Activated CD4-positive, alpha-beta T cell treated with anti-CD3 and anti-CD28 coated beads, Interleukin-2, amount 10 ng/mL, durations not matched to agents 7 days and 5 days (primary cell): Measurements from ENCODE around the gene TECPR1. TPM values are rescaled to one million over a fixed set of nuclear protein-coding genes. Genes with fewer than 3 reads are reported as not detected.

ENCODE experiments used
- CTCF ChIA-PET: fragments of 350-600 bp; sonication (Branson Sonifier 250); formaldehyde crosslinking; loops from one replicate; lab custom pipeline; 2021; ENCODE audit warnings: antibody characterized with exemption; lab: Charles Lee
- POLR2A ChIA-PET: fragments of 350-600 bp; sonication (Branson Sonifier 250); formaldehyde crosslinking; loops from one replicate; lab custom pipeline; 2021; ENCODE audit warnings: antibody characterized with exemption; lab: Charles Lee
- DNase-seq: peaks from one replicate; pipeline ENCODE4 v3.0.0-alpha.2; 2020
- H3K27ac Mint-ChIP-seq: one replicate; pipeline ENCODE4 v1.8.0; 2021; ENCODE audit warnings: mild to moderate bottlenecking, moderate library complexity, mixed read lengths
- H3K27me3 Mint-ChIP-seq: one replicate; pipeline ENCODE4 v1.8.0; 2021; ENCODE audit warnings: mixed read lengths
- H3K36me3 Mint-ChIP-seq: one replicate; pipeline ENCODE4 v1.8.0; 2021; ENCODE audit warnings: low read depth, mixed read lengths
- H3K4me1 Mint-ChIP-seq: one replicate; pipeline ENCODE4 v1.8.0; 2021; ENCODE audit warnings: mixed read lengths
- H3K4me3 Mint-ChIP-seq: one replicate; pipeline ENCODE4 v1.8.0; 2021; ENCODE audit warnings: mild to moderate bottlenecking, moderate library complexity, mixed read lengths
- H3K9me3 Mint-ChIP-seq: one replicate; pipeline ENCODE4 v1.8.0; 2021; ENCODE audit warnings: mixed read lengths
- total RNA-seq, 2 experiments: library from RNA; stranded (reverse); gene quantifications; one replicate each; pipeline ENCODE4 v1.2.3, GENCODE V29; 2021

TECPR1 gene
- total RNA-seq, 2 experiments from 2014 or later: 82.5 to 99.2 TPM

DNA sequence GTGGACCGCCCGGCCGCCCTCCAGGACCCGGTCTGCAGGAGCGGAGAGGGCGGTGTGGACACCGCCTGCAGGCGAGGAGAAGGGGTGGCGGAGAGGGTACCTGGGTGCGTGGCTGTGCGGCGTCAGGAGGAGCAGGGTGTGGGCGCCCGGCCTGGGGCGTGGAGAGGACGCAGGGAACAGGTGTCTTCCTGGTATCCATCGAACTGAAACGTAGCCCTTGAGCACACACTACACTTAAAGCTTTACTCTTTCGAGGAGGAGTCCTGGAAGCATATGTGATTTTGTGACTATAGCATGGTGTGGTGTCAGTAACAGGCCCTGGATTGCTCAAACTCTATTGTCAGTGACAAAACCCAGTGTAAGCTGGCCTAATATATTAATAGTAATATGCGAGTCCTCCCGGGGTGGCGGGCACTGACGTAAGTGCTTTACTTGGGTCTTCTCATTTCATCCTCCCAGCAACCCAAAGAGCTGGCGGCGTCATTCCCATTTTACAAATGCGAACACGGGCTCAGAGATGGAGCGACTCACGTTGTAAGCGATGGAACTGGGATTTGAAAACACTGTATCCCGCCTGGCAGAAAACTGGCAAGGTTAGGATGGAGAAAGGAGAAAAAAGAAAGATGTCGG, 508 bp upstream of the TECPR1 start:
- Mint-ChIP-seq H3K4me1 (peaks cover 66% of the 10 kb centered on the region), H3K36me3 (peaks cover 52% of the 10 kb centered on the region), H3K27me3 (no peaks in the 10 kb centered on the region), H3K9me3 (no peaks in the 10 kb centered on the region), H3K4me3 (peak overlapping the region; percentile 94), H3K27ac (peak overlapping the region; percentile 99)
- DNase-seq: no peak
- POLR2A ChIA-PET: no interaction called here
- CTCF ChIA-PET: interaction anchor here (1.1 kb wide), 1 partner anchor 626 kb away, joined by 3 read pairs; the partner anchor contains the start of gene TRRAP

DNA sequence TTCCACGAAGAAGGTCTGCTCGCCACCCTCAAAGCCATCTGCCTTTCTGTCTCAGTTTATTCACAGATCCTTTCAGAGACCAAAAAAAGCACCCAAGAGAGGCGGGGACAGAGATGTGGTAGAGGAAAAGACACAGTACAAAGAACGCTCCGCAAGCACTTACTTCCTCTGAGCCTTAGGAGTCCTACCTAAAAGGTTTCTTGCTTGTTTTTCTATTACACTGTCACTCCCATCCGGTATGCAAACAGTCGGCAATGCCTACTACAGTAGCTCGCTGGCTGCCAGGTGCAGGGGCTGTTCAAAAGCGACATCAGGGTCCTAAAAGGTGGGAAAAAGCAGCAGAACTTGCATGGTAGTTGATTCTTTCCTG, 816 bp downstream of the TECPR1 start:
- peak; percentile 78 for DNase-seq
- ChIA-PET CTCF (interaction anchor here (0.9 to 1.3 kb wide), 3 partner anchors 9 to 11 kb away, joined by 3 to 5 read pairs (median 3); no protein-coding TSS in a partner anchor), POLR2A (interaction anchor here (0.7 to 1.3 kb wide), 2 partner anchors 49 to 177 kb away, joined by 3 to 6 read pairs; no protein-coding TSS in a partner anchor)
- Mint-ChIP-seq H3K27ac (peak overlapping the region; percentile 99), H3K4me1 (peaks cover 60% of the 10 kb centered on the region), H3K27me3 (no peaks in the 10 kb centered on the region), H3K4me3 (peak overlapping the region; percentile 94), H3K36me3 (peaks cover 45% of the 10 kb centered on the region), H3K9me3 (no peaks in the 10 kb centered on the region)

DNA sequence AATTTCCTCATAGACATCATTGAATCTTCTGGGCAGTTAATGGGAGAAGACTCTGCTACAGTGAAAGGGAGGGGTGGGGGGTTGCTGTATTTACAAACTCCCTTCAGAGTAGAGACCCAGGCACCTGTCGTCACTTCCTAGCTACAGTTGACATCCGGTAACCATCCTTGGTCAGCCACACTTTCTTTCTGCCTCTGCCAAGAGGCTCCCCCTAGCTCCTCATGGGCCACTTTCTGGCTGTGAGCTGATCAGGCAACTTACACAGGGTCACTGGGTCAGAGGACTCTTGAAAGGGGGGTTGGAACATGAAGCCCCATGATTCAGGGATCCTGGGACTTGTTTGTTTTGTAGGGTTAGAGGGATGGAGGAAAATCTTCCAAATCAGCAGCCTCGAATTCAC, 1.2 kb downstream of the TECPR1 start:
- Mint-ChIP-seq H3K27me3 (no peaks in the 10 kb centered on the region), H3K4me1 (peaks cover 56% of the 10 kb centered on the region), H3K9me3 (no peaks in the 10 kb centered on the region), H3K36me3 (peaks cover 44% of the 10 kb centered on the region), H3K4me3 (peak overlapping the region; percentile 94), H3K27ac (peak overlapping the region; percentile 99)
- DNase-seq: peak; percentile 77
- CTCF ChIA-PET: interaction anchor here (0.7 to 1.3 kb wide), 4 partner anchors 9 to 16 kb away, joined by 3 to 5 read pairs (median 3); no protein-coding TSS in a partner anchor
- POLR2A ChIA-PET: interaction anchor here (0.7 to 1.3 kb wide), 2 partner anchors 48 to 177 kb away, joined by 3 to 6 read pairs; no protein-coding TSS in a partner anchor

DNA sequence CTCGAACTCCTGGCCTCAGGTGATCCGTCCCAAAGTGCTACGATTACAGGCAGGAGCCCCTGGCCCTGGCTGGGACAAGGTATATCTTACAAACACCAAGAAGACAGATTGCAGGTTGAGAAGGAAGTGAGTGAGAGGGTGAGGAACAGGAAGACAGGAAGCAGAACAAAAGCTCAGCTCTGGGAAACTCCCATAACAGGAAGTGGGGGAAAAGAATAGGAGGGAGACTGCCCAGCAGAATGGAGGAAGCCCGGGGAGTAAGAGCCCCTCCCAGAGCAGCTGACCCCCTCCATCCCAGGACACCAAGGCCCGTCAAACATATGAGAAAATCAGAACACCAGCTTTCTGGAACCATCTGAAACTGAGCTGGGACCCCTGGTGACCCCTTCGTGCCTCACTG, 2.9 kb downstream of the TECPR1 start:
- Mint-ChIP-seq H3K36me3 (peaks cover 43% of the 10 kb centered on the region), H3K27me3 (no peaks in the 10 kb centered on the region), H3K4me3 (peak overlapping the region; percentile 48), H3K9me3 (no peaks in the 10 kb centered on the region), H3K4me1 (peaks cover 45% of the 10 kb centered on the region), H3K27ac (peak overlapping the region; percentile 99)
- DNase-seq: no peak
- CTCF ChIA-PET: no interaction called here
- POLR2A ChIA-PET: no interaction called here

DNA sequence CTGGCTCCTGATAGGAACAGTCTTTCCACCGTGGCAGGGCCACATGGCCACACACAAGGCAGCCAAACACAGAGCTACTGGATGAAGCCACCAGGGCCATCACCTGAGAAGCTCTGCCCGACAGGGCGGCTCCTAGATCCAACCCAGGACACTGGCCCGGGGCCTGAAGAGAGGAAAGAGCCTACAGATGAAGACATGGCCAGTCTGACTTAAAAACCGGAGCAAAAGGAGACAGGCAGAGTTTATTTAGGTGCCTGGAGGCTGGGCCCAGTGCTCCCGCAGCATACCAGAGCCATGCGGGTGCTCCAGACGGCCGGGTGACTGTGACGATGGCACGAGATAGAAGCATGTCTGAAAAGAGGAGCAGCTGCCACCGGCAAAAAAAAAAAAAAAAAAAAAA, 3.9 kb downstream of the TECPR1 start:
- H3K4me1 Mint-ChIP-seq: peaks cover 41% of the 10 kb centered on the region
- H3K36me3 Mint-ChIP-seq: peaks cover 44% of the 10 kb centered on the region
- no peak overlapping the region for H3K4me3 Mint-ChIP-seq
- POLR2A ChIA-PET: interaction anchor here (0.6 kb wide), 1 partner anchor 1089 kb away, joined by 4 read pairs; no protein-coding TSS in a partner anchor
- no peaks in the 10 kb centered on the region for H3K27me3 Mint-ChIP-seq
- peak overlapping the region; percentile 84 for H3K27ac Mint-ChIP-seq
- H3K9me3 Mint-ChIP-seq: no peaks in the 10 kb centered on the region
- CTCF ChIA-PET: interaction anchor here (0.6 kb wide), 1 partner anchor 9 kb away, joined by 3 read pairs; no protein-coding TSS in a partner anchor
- DNase-seq: no peak

DNA sequence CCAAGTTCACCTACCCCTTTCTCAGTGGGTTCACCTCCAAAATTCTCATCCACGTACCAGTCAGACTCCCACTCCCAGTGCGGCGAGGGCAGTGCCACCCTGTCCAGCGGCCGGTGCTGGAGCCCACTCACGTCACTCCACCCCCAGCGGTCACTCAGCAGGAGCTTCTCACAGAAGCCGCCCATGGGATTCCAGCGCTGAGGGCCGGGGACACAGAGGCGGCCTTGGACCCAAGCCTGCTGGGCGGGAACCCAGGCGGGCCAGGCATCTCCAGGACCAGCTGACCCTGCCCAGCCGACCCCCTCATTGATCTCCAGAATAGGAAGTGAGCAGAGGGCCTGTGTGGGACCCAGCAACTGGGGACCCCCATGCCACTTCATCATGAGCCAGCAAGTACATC, 7.2 kb downstream of the TECPR1 start:
- no peak for DNase-seq
- peaks cover 22% of the 10 kb centered on the region for H3K4me1 Mint-ChIP-seq
- no peak overlapping the region for H3K27ac Mint-ChIP-seq
- no peak overlapping the region for H3K4me3 Mint-ChIP-seq
- H3K9me3 Mint-ChIP-seq: no peaks in the 10 kb centered on the region
- H3K36me3 Mint-ChIP-seq: peaks cover 46% of the 10 kb centered on the region
- no peaks in the 10 kb centered on the region for H3K27me3 Mint-ChIP-seq
- CTCF ChIA-PET: interaction anchor here (2.4 kb wide), 1 partner anchor 9 kb away, joined by 7 read pairs; no protein-coding TSS in a partner anchor
- POLR2A ChIA-PET: no interaction called here

DNA sequence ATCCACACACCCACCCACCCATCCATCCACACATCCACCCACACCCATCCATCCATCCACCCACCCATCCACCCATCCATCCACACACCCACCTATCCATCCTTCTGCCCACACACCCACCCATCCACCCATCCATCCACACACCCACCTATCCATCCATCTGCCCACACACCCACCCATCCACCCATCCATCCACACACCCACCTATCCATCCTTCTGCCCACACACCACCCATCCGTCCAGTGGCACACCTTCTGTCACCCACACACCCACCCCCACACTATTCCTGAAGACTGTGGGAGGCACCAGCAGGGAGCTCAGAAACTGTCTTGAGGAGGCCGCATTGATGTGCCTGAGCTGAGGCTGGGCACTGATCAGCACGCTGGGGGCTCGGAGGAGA, 9.1 kb downstream of the TECPR1 start:
- H3K36me3 Mint-ChIP-seq: peaks cover 43% of the 10 kb centered on the region
- CTCF ChIA-PET: interaction anchor here (2.4 kb wide), 1 partner anchor 11 kb away, joined by 7 read pairs; no protein-coding TSS in a partner anchor
- no peak overlapping the region for H3K4me3 Mint-ChIP-seq
- no peak for DNase-seq
- peaks cover 5% of the 10 kb centered on the region for H3K4me1 Mint-ChIP-seq
- H3K27me3 Mint-ChIP-seq: no peaks in the 10 kb centered on the region
- POLR2A ChIA-PET: no interaction called here
- no peak overlapping the region for H3K27ac Mint-ChIP-seq
- H3K9me3 Mint-ChIP-seq: no peaks in the 10 kb centered on the region

DNA sequence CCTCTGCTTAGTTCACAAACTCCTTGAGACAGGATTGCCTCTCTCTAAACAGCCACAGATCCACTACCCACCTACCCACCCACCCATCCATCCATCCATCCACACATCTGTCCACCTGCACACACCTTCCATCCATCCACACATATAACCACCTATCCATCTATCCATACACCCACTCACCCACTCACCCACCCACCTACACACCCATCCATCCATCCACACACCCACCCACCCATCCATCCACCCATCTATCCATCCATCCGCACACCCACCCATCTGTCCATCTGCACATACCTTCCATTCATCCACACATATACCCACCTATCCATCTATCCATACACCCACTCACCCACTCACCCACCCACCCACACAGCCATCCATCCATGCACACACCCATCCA, 9.7 kb downstream of the TECPR1 start:
- POLR2A ChIA-PET: no interaction called here
- no peak for DNase-seq
- Mint-ChIP-seq H3K4me3 (no peak overlapping the region), H3K9me3 (no peaks in the 10 kb centered on the region), H3K27me3 (no peaks in the 10 kb centered on the region), H3K4me1 (peaks cover 2% of the 10 kb centered on the region), H3K27ac (no peak overlapping the region), H3K36me3 (peaks cover 42% of the 10 kb centered on the region)
- CTCF ChIA-PET: no interaction called here

DNA sequence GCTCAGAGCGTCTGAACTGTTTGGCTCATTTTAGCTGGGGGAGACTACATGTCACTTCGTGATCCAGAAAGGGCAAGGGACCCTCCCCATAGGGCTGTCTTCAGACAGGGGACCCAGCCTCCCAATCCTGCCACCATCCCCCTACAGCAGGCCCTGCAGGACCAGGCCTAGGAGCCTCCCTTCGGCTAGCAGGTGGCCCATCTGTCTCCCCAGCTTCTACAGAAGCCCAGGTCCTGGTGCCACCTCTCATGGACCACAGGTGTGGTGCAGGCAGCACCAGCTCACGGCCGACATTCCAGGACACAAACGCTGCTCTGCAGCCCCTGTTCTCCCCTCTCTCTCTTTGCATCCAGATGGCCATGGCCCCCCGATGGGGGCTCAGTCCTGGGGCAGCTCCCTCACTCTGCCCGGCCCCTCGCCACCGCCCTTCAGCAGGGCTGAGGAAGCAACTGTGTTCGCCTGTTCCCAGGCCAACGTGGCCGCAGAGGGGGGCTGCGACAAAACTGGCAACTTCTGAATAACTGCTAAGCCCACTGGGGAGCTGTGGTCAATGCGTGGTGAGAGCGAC, 10.3 kb downstream of the TECPR1 start:
- no peak for DNase-seq
- Mint-ChIP-seq H3K27ac (no peak overlapping the region), H3K4me1 (no peaks in the 10 kb centered on the region), H3K36me3 (peaks cover 41% of the 10 kb centered on the region), H3K9me3 (no peaks in the 10 kb centered on the region), H3K27me3 (no peaks in the 10 kb centered on the region), H3K4me3 (no peak overlapping the region)
- ChIA-PET POLR2A (no interaction called here), CTCF (interaction anchor here (1.1 kb wide), 1 partner anchor 9 kb away, joined by 3 read pairs; no protein-coding TSS in a partner anchor)

DNA sequence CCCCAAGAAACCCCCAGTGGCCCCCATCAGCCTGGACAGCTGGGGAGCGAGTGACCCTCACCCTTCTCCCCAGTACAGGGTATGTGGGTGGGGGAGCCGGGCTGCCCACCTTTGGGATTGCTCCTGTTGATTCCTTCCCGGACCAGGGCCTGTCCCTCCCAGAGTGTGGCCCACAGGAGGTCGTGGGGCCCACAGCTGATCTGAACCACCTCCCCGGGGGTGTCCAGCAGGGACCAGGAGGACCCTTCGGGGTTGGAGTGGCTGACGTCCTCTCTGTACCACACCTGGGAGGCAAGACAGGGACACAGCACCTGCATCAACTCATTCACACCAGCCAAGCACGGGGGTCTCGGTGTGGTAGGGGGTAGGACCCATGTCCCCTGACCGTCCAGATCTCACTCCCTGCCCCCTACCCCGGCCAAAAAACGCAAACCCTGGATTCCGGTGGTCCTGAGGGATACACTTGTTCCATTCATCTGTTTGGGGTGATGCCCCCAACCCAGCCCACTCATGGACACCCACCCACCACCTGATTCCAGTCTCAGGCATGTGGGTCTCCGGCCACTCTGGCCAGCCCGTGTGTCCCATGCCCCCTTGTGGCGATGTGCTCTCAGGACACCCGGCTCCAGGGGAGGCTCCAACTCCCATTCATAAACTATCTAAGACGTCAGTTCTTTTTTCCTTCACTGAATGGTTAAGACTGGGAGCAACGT, 10.9 kb downstream of the TECPR1 start:
- Mint-ChIP-seq H3K4me3 (no peak overlapping the region), H3K4me1 (no peaks in the 10 kb centered on the region), H3K36me3 (peaks cover 44% of the 10 kb centered on the region), H3K27ac (peak overlapping the region; percentile 19), H3K27me3 (no peaks in the 10 kb centered on the region), H3K9me3 (no peaks in the 10 kb centered on the region)
- CTCF ChIA-PET: interaction anchor here (1.0 to 1.1 kb wide), 2 partner anchors 10 kb away, joined by 3 read pairs; no protein-coding TSS in a partner anchor
- POLR2A ChIA-PET: no interaction called here
- DNase-seq: peak; percentile 30

DNA sequence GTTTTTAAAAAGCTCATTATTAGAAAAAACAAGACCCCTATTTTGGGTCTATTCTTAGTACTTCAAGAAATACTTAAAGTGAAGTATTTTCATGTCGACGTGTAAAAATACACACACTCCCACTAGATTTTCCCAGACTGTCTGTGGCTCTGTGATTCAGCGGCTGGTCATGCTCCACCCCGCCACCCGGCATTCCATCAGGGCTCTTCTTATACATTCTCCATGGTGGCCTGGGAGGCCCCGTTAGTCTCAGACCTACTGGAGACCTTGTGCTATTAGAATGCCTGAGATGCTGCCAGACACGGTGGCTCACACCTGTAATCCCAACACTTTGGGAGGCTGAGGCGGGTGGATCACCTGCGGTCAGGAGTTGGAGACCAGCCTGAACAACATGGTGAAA, 13.1 kb downstream of the TECPR1 start:
- H3K4me1 Mint-ChIP-seq: no peaks in the 10 kb centered on the region
- CTCF ChIA-PET: no interaction called here
- no peak for DNase-seq
- no peaks in the 10 kb centered on the region for H3K27me3 Mint-ChIP-seq
- H3K9me3 Mint-ChIP-seq: no peaks in the 10 kb centered on the region
- H3K36me3 Mint-ChIP-seq: peaks cover 39% of the 10 kb centered on the region
- H3K4me3 Mint-ChIP-seq: no peak overlapping the region
- POLR2A ChIA-PET: no interaction called here
- H3K27ac Mint-ChIP-seq: no peak overlapping the region

DNA sequence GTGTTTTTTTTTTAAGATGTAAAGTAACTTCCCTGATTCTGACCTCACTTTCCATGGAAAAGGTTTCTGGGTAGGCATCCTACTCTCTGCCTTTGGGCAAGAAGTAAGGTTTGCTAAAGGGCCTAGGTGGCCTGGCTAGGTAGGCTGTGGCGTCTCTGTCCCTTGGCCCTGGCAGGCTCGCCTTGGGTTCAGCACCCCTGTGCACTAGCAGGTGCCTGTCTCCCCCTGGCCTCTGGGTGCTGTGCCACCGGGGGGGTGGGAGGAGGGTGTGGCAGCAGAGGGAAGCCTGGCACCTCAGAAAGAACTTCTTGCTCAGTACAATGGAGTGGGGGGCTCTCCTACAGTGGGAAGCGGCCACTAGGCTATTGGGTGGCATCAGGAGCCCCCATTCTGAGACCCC, 14.0 kb downstream of the TECPR1 start:
- Mint-ChIP-seq H3K9me3 (no peaks in the 10 kb centered on the region), H3K4me3 (no peak overlapping the region), H3K27ac (no peak overlapping the region), H3K4me1 (no peaks in the 10 kb centered on the region), H3K36me3 (peaks cover 43% of the 10 kb centered on the region), H3K27me3 (no peaks in the 10 kb centered on the region)
- DNase-seq: no peak
- ChIA-PET CTCF (no interaction called here), POLR2A (no interaction called here)
